Fibroblast of lung (primary cell): ENCODE results near the gene CTU1.

ENCODE experiments used
- EZH2 ChIP-seq: IDR thresholded peaks from 2 replicates; pipeline ENCODE4 v1.5.1; 2012; ENCODE audit warnings: low read length, control low read depth, mild to moderate bottlenecking; ENCODE audit errors: missing control alignments
- TF ChIP-seq, protein P1 (sequence below), 2 donors: IDR thresholded peaks in 1 of 2; conservative IDR thresholded peaks in 1 of 2; 1 replicate in 1 of 2; 2 replicates in 1 of 2; pipeline ENCODE4 v1.5.1; 2011 to 2012; ENCODE audit warnings: low read length in 2 of 2, control low read depth in 1 of 2, inconsistent platforms in 1 of 2, low read depth in 1 of 2, mild to moderate bottlenecking in 1 of 2

DNA sequence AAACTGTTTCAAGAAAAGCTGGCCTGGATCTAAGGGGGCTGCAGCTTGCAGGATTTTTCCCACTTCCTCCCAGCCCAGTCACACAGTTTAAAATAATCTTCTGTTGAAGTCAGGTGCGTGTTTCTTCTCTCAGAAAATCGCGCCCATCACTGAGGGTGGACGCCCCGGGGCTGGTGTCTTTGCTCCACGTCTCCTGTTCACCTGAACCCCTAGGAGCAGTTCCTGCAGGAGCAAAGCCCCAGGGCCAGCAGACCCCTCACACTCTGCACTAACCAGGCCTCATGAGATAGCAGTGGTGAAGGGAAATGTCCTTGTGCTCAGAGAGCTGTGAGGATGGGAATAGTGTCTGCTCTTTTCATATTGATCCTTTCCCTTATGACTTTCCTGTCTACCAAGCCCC is 33.0 kb upstream of the CTU1 start:
- TF ChIP-seq, protein P1, sequence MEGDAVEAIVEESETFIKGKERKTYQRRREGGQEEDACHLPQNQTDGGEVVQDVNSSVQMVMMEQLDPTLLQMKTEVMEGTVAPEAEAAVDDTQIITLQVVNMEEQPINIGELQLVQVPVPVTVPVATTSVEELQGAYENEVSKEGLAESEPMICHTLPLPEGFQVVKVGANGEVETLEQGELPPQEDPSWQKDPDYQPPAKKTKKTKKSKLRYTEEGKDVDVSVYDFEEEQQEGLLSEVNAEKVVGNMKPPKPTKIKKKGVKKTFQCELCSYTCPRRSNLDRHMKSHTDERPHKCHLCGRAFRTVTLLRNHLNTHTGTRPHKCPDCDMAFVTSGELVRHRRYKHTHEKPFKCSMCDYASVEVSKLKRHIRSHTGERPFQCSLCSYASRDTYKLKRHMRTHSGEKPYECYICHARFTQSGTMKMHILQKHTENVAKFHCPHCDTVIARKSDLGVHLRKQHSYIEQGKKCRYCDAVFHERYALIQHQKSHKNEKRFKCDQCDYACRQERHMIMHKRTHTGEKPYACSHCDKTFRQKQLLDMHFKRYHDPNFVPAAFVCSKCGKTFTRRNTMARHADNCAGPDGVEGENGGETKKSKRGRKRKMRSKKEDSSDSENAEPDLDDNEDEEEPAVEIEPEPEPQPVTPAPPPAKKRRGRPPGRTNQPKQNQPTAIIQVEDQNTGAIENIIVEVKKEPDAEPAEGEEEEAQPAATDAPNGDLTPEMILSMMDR (conservative IDR thresholded peaks at IDR 0.05 in 1 of 2, IDR thresholded peaks at IDR 0.05 in 1 of 2; ENCODE audit: low read depth in 1 of 2, low read length in 2 of 2) = no peak
- no peak for TF ChIP-seq EZH2
